ENCODE measurements around the gene SULT2B1. TPM values are rescaled to one million over a fixed set of nuclear protein-coding genes. Genes with fewer than 3 reads are reported as not detected.

Gene SULT2B1
- polyA plus RNA-seq, 1 donor from 2014 or later: not detected

GRCh38 chr19:48641850-48642249 lies 89.9 kb downstream of the SULT2B1 start:
- H3K9me3 ChIP-seq (ENCODE audit: low read length): no peaks in the 10 kb centered on the region
- H3K36me3 ChIP-seq (ENCODE audit: insufficient read depth, low read length): no peaks in the 10 kb centered on the region
- H3F3A ChIP-seq (ENCODE audit: insufficient read depth, low read length, poor library complexity, severe bottlenecking): peaks cover 8% of the 10 kb centered on the region
- no peaks in the 10 kb centered on the region for H4K20me1 ChIP-seq (ENCODE audit: insufficient read depth)
- H3K4me3 ChIP-seq (ENCODE audit: low read length): no peak overlapping the region
- H3K9ac ChIP-seq (ENCODE audit: low read length): no peak overlapping the region
- no peaks in the 10 kb centered on the region for H3K27me3 ChIP-seq (ENCODE audit: insufficient read depth, low read depth, low read length)
- no peak overlapping the region for H3K27ac ChIP-seq (ENCODE audit: low read length)
- H2AFZ ChIP-seq (ENCODE audit: low read depth, low read length): no peak overlapping the region
- TF ChIP-seq REST (IDR thresholded peaks at IDR 0.05; ENCODE audit: borderline replicate concordance) (no peak), SMC3 (conservative IDR thresholded peaks at IDR 0.05; ENCODE audit: poor library complexity) (no peak), EZH2 (IDR thresholded peaks at IDR 0.05; ENCODE audit: borderline replicate concordance, insufficient read depth, low read length, poor library complexity, severe bottlenecking) (no peak), MXI1 (conservative IDR thresholded peaks at IDR 0.05; ENCODE audit: poor library complexity, severe bottlenecking) (no peak), RAD21 (conservative IDR thresholded peaks at IDR 0.05) (no peak), EP300 (conservative IDR thresholded peaks at IDR 0.05; ENCODE audit: poor library complexity, severe bottlenecking) (no peak), TAF1 (IDR thresholded peaks at IDR 0.05; ENCODE audit: low read depth) (no peak), POLR2AphosphoS5 (IDR thresholded peaks at IDR 0.05) (no peak), CTCF (IDR thresholded peaks at IDR 0.05; ENCODE audit: poor library complexity, severe bottlenecking) (no peak)
- no peak overlapping the region for H3K4me2 ChIP-seq (ENCODE audit: low read length)
- H3K9me2 ChIP-seq (ENCODE audit: insufficient read depth, low read length): no peaks in the 10 kb centered on the region
- no peaks in the 10 kb centered on the region for H3K79me2 ChIP-seq (replicated peaks; ENCODE audit: insufficient read depth, low read length)

- no peak overlapping the region for H3K4me2 ChIP-seq (ENCODE audit: low read length)
- H3K79me2 ChIP-seq (replicated peaks; ENCODE audit: insufficient read depth, low read length): no peaks in the 10 kb centered on the region
- H3K9me3 ChIP-seq (ENCODE audit: low read length): no peaks in the 10 kb centered on the region
- H3K9ac ChIP-seq (ENCODE audit: low read length): no peak overlapping the region
- no peaks in the 10 kb centered on the region for H3K9me2 ChIP-seq (ENCODE audit: insufficient read depth, low read length)
- no peak overlapping the region for H3K4me3 ChIP-seq (ENCODE audit: low read length)
- H2AFZ ChIP-seq (ENCODE audit: low read depth, low read length): no peak overlapping the region
- no peaks in the 10 kb centered on the region for H4K20me1 ChIP-seq (ENCODE audit: insufficient read depth)
- H3K27me3 ChIP-seq (ENCODE audit: insufficient read depth, low read depth, low read length): no peaks in the 10 kb centered on the region
- no peak for TF ChIP-seq REST (IDR thresholded peaks at IDR 0.05; ENCODE audit: borderline replicate concordance)
- TF ChIP-seq POLR2AphosphoS5 (IDR thresholded peaks at IDR 0.05): no peak
- no peak for TF ChIP-seq CTCF (IDR thresholded peaks at IDR 0.05; ENCODE audit: poor library complexity, severe bottlenecking)
- TF ChIP-seq MXI1 (conservative IDR thresholded peaks at IDR 0.05; ENCODE audit: poor library complexity, severe bottlenecking): no peak
- no peak for TF ChIP-seq RAD21 (conservative IDR thresholded peaks at IDR 0.05)
- no peak for TF ChIP-seq SMC3 (conservative IDR thresholded peaks at IDR 0.05; ENCODE audit: poor library complexity)
- TF ChIP-seq EZH2 (IDR thresholded peaks at IDR 0.05; ENCODE audit: borderline replicate concordance, insufficient read depth, low read length, poor library complexity, severe bottlenecking): no peak
- no peak for TF ChIP-seq EP300 (conservative IDR thresholded peaks at IDR 0.05; ENCODE audit: poor library complexity, severe bottlenecking)
- no peak for TF ChIP-seq TAF1 (IDR thresholded peaks at IDR 0.05; ENCODE audit: low read depth)
- H3K36me3 ChIP-seq (ENCODE audit: insufficient read depth, low read length): no peaks in the 10 kb centered on the region
- H3K27ac ChIP-seq (ENCODE audit: low read length): no peak overlapping the region
- H3F3A ChIP-seq (ENCODE audit: insufficient read depth, low read length, poor library complexity, severe bottlenecking): peaks cover 8% of the 10 kb centered on the region
These were observed 90.9 kb downstream of the SULT2B1 start for GRCh38 chr19:48642862-48643261.

All from neural cell (in vitro differentiated cells).